HepG2 (cell line): ENCODE results near the gene MMP24OS. TPM values are rescaled to one million over a fixed set of nuclear protein-coding genes. Genes with fewer than 3 reads are reported as not detected.

Experiments
- BORCS8-MEF2B ChIP-seq: sonication (generic); formaldehyde crosslinking; IDR thresholded peaks from 2 replicates; pipeline ENCODE4 v1.8.0; 2022; ENCODE audit warnings: mild to moderate bottlenecking, missing genetic modification reagents
- CCAR2 ChIP-seq: fragments of 200-400 bp; formaldehyde crosslinking; optimal IDR thresholded peaks from 2 replicates; pipeline ENCODE3; 2018; ENCODE audit warnings: low read depth, mild to moderate bottlenecking, low read length, moderate library complexity
- ELF3 ChIP-seq: IDR thresholded peaks from 2 replicates; pipeline ENCODE4 v1.6.1; 2016; ENCODE audit warnings: missing genetic modification reagents, missing compliant biosample characterization
- HMGA1 ChIP-seq: sonication (generic); formaldehyde crosslinking; conservative IDR thresholded peaks from 2 replicates; pipeline ENCODE4 v1.4.0; 2020; ENCODE audit warnings: missing genetic modification reagents
- MEIS2 ChIP-seq: sonication (generic); formaldehyde crosslinking; IDR thresholded peaks from 2 replicates; pipeline ENCODE4 v1.9.0; 2021; ENCODE audit warnings: mild to moderate bottlenecking, missing genetic modification reagents
- NPAS2 ChIP-seq: sonication (generic); formaldehyde crosslinking; IDR thresholded peaks from 2 replicates; pipeline ENCODE4 v1.8.0; 2022; ENCODE audit warnings: mild to moderate bottlenecking, missing genetic modification reagents, borderline replicate concordance
- SMARCE1 ChIP-seq: fragments of 450-650 bp; IDR thresholded peaks from 2 replicates; pipeline ENCODE4 v1.6.1; 2017; ENCODE audit warnings: borderline replicate concordance
- SOX6 ChIP-seq, 2 experiments: fragments of 450-650 bp in 1 of 2; sonication (generic) in 1 of 2; formaldehyde crosslinking in 1 of 2; IDR thresholded peaks; 2 replicates each; pipeline versions ENCODE4 v1.4.0 to v1.6.1; 2017 to 2020; ENCODE audit warnings: antibody characterized with exemption in 1 of 2, mild to moderate bottlenecking in 1 of 2, missing genetic modification reagents in 1 of 2
- THYN1 ChIP-seq: sonication (generic); formaldehyde crosslinking; IDR thresholded peaks from 2 replicates; pipeline ENCODE4 v1.8.1; 2023; ENCODE audit warnings: low read depth, mild to moderate bottlenecking, moderate library complexity, missing genetic modification reagents, borderline replicate concordance
- TP53 ChIP-seq: sonication (generic); formaldehyde crosslinking; conservative IDR thresholded peaks from 2 replicates; pipeline ENCODE4 v1.4.0; 2020; ENCODE audit warnings: missing genetic modification reagents
- polyA plus RNA-seq, 8 experiments: library from polyadenylated mRNA; depleted of rRNA in 3 of 8; stranded (reverse) in 7 of 8; unstranded in 1 of 8; fragments of >200 nt; fragmentation: Illumina TruSeq in 4 of 8; extraction: Trizol in 4 of 8; gene quantifications; 2 replicates each; pipeline versions ENCODE4 v1.2.1 to v1.2.3, GENCODE V29; 2011 to 2016; ENCODE audit warnings: low read depth in 4 of 8, missing spikeins in 1 of 8, mixed read lengths in 1 of 8; ENCODE audit not compliant: insufficient read depth in 1 of 8
- total RNA-seq, 5 experiments: library from RNA; depleted of rRNA; stranded (reverse); fragments of >200 nt; fragmentation: Illumina TruSeq; extraction: Trizol; gene quantifications; 2 replicates each; pipeline ENCODE4 v1.2.3, GENCODE V29; 2016; ENCODE audit warnings: low read depth in 1 of 5
- TF ChIP-seq, protein P1 (sequence below): sonication (generic); formaldehyde crosslinking; IDR thresholded peaks from 2 replicates; pipeline ENCODE4 v1.4.0; 2020; ENCODE audit warnings: missing genetic modification reagents, borderline replicate concordance
- TF ChIP-seq, protein P2 (sequence below): sonication (generic); formaldehyde crosslinking; IDR thresholded peaks from 2 replicates; pipeline ENCODE4 v1.4.0; 2020; ENCODE audit warnings: missing genetic modification reagents, borderline replicate concordance
- TF ChIP-seq, protein P3 (sequence below): sonication (generic); formaldehyde crosslinking; conservative IDR thresholded peaks from 2 replicates; pipeline ENCODE4 v1.8.1; 2023; ENCODE audit warnings: missing genetic modification reagents
- TF ChIP-seq, protein P4 (sequence below), 2 experiments: fragments of 450-650 bp in 1 of 2; sonication (generic) in 1 of 2; formaldehyde crosslinking; IDR thresholded peaks; 2 replicates each; pipeline versions ENCODE4 v1.5.0 to v1.8.0; 2020 to 2022; ENCODE audit warnings: mild to moderate bottlenecking in 1 of 2, missing genetic modification reagents in 1 of 2
- TF ChIP-seq, protein P5 (sequence below): sonication (generic); formaldehyde crosslinking; IDR thresholded peaks from 2 replicates; pipeline ENCODE4 v1.5.0; 2020; ENCODE audit warnings: mild to moderate bottlenecking, missing genetic modification reagents, borderline replicate concordance

The MMP24OS gene
- total and polyA plus RNA-seq, 2 of the 13 experiments (the other 11 are each of a cell fraction or from before 2014, with no cell fraction given), result 6.0 to 8.5 TPM

DNA sequence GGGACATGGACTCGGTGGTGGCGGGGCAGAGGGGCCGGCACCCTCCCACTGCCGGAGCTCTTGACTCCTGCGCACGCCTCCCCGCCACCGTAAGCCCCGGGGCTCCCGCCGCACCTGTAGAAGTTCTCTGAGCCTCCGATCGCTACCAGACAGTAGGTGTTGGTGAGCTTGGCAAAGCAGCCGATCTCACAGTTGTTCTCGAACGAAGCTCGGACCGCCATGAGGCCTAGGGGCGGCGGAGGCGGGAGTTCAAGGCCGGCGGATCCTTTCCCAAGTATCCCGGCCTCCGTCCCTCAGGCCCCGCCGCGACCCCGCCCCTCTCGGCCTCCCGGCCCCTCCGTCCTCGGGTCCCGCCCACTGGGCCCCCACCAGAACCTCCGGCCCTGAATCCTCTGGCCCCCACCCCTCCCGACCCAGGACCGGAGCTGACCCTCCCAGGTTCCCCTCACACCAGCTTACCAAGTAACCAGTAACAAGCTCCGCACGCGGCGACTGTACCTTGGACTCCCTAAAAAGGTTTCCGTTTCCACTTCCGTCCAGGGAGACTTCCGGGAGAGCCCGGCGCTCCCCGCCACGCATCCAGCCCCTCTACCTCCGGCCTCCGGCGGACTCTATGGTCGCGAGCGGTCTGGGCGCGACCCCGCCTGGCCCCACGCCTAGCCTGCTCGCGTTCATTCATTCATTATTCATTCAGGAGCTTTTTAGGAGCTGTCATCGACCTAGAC lies 6.5 kb upstream of the MMP24OS start, which contains the start of gene EIF6 (continued):
- TF ChIP-seq, protein P1, sequence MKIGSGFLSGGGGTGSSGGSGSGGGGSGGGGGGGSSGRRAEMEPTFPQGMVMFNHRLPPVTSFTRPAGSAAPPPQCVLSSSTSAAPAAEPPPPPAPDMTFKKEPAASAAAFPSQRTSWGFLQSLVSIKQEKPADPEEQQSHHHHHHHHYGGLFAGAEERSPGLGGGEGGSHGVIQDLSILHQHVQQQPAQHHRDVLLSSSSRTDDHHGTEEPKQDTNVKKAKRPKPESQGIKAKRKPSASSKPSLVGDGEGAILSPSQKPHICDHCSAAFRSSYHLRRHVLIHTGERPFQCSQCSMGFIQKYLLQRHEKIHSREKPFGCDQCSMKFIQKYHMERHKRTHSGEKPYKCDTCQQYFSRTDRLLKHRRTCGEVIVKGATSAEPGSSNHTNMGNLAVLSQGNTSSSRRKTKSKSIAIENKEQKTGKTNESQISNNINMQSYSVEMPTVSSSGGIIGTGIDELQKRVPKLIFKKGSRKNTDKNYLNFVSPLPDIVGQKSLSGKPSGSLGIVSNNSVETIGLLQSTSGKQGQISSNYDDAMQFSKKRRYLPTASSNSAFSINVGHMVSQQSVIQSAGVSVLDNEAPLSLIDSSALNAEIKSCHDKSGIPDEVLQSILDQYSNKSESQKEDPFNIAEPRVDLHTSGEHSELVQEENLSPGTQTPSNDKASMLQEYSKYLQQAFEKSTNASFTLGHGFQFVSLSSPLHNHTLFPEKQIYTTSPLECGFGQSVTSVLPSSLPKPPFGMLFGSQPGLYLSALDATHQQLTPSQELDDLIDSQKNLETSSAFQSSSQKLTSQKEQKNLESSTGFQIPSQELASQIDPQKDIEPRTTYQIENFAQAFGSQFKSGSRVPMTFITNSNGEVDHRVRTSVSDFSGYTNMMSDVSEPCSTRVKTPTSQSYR (CRISPR knock-in tag), result 0 out of 2 replicates have a peak, but pooled peaks have one; percentile 31
- TF ChIP-seq BORCS8-MEF2B (CRISPR knock-in tag) (peak; percentile 78), THYN1 (CRISPR knock-in tag) (no peak), CCAR2 (no peak), HMGA1 (CRISPR knock-in tag) (no peak), ELF3 (CRISPR knock-in tag) (peak; percentile 85), SOX6 (IDR thresholded peaks at IDR 0.05) (no peak), SOX6 (CRISPR knock-in tag; IDR thresholded peaks at IDR 0.05) (peak; percentile 80), MEIS2 (peak; percentile 31; the same call in 1 of the 2 replicates), TP53 (no peak), SMARCE1 (no peak), NPAS2 (no peak)
- TF ChIP-seq, protein P2, sequence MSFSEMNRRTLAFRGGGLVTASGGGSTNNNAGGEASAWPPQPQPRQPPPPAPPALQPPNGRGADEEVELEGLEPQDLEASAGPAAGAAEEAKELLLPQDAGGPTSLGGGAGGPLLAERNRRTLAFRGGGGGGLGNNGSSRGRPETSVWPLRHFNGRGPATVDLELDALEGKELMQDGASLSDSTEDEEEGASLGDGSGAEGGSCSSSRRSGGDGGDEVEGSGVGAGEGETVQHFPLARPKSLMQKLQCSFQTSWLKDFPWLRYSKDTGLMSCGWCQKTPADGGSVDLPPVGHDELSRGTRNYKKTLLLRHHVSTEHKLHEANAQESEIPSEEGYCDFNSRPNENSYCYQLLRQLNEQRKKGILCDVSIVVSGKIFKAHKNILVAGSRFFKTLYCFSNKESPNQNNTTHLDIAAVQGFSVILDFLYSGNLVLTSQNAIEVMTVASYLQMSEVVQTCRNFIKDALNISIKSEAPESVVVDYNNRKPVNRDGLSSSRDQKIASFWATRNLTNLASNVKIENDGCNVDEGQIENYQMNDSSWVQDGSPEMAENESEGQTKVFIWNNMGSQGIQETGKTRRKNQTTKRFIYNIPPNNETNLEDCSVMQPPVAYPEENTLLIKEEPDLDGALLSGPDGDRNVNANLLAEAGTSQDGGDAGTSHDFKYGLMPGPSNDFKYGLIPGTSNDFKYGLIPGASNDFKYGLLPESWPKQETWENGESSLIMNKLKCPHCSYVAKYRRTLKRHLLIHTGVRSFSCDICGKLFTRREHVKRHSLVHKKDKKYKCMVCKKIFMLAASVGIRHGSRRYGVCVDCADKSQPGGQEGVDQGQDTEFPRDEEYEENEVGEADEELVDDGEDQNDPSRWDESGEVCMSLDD, result no peak
- TF ChIP-seq, protein P3, sequence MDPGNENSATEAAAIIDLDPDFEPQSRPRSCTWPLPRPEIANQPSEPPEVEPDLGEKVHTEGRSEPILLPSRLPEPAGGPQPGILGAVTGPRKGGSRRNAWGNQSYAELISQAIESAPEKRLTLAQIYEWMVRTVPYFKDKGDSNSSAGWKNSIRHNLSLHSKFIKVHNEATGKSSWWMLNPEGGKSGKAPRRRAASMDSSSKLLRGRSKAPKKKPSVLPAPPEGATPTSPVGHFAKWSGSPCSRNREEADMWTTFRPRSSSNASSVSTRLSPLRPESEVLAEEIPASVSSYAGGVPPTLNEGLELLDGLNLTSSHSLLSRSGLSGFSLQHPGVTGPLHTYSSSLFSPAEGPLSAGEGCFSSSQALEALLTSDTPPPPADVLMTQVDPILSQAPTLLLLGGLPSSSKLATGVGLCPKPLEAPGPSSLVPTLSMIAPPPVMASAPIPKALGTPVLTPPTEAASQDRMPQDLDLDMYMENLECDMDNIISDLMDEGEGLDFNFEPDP, result 0 out of 2 replicates have a peak, but pooled peaks have one; percentile 52
- TF ChIP-seq, protein P4, sequence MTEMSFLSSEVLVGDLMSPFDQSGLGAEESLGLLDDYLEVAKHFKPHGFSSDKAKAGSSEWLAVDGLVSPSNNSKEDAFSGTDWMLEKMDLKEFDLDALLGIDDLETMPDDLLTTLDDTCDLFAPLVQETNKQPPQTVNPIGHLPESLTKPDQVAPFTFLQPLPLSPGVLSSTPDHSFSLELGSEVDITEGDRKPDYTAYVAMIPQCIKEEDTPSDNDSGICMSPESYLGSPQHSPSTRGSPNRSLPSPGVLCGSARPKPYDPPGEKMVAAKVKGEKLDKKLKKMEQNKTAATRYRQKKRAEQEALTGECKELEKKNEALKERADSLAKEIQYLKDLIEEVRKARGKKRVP (CRISPR knock-in tag; IDR thresholded peaks at IDR 0.05), result peak in 1 of 2 experiments; percentile 74; a peak in 2 of 4 replicates
- TF ChIP-seq, protein P5, sequence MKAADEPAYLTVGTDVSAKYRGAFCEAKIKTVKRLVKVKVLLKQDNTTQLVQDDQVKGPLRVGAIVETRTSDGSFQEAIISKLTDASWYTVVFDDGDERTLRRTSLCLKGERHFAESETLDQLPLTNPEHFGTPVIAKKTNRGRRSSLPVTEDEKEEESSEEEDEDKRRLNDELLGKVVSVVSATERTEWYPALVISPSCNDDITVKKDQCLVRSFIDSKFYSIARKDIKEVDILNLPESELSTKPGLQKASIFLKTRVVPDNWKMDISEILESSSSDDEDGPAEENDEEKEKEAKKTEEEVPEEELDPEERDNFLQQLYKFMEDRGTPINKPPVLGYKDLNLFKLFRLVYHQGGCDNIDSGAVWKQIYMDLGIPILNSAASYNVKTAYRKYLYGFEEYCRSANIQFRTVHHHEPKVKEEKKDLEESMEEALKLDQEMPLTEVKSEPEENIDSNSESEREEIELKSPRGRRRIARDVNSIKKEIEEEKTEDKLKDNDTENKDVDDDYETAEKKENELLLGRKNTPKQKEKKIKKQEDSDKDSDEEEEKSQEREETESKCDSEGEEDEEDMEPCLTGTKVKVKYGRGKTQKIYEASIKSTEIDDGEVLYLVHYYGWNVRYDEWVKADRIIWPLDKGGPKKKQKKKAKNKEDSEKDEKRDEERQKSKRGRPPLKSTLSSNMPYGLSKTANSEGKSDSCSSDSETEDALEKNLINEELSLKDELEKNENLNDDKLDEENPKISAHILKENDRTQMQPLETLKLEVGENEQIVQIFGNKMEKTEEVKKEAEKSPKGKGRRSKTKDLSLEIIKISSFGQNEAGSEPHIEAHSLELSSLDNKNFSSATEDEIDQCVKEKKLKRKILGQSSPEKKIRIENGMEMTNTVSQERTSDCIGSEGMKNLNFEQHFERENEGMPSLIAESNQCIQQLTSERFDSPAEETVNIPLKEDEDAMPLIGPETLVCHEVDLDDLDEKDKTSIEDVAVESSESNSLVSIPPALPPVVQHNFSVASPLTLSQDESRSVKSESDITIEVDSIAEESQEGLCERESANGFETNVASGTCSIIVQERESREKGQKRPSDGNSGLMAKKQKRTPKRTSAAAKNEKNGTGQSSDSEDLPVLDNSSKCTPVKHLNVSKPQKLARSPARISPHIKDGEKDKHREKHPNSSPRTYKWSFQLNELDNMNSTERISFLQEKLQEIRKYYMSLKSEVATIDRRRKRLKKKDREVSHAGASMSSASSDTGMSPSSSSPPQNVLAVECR (CRISPR knock-in tag), result peak; percentile 97
